ENCODE measurements around the gene LDB1. TPM values are rescaled to one million over a fixed set of nuclear protein-coding genes. Genes with fewer than 3 reads are reported as not detected.

The LDB1 gene
- total RNA-seq, 1 experiment from 2014 or later = 100 TPM

DNA sequence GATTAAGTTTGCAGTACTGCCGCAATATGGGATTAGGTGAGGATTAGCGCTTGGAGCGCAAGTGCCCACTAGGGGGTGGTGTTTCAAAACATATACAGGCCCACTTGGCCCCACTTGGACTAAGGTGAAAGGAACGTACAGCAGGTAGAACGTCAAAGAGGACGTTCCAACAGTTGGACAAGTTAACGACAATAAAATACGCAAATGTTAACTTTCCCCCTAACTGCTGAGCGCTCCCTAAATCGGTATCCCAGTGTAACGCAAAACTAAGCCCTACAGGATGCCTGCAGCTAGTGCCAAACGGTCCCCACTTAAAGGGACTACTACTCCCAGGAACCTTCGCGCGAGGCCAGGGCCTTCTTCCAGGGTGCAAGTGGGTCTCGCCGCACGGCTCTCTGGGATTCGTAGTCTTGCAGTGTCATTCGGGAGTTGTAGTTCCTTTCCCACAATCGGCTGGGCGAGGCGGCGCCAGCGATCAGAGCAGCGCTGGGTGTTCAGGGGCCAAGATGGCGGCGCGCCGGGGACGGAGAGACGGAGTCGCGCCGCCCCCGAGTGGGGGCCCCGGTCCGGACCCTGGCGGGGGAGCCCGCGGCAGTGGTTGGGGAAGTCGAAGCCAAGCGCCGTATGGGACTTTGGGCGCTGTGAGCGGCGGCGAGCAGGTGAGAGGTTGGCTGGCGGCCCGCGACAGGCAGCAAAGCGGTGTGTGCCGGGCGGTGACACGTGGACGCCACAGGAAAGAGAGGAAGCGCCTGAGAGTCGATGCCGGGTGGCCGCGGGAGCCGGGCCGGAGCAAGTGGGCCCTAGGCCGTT, 12.6 kb upstream of the LDB1 start, which contains the start of gene PPRC1 (continued):
- TF ChIP-seq, protein P1, sequence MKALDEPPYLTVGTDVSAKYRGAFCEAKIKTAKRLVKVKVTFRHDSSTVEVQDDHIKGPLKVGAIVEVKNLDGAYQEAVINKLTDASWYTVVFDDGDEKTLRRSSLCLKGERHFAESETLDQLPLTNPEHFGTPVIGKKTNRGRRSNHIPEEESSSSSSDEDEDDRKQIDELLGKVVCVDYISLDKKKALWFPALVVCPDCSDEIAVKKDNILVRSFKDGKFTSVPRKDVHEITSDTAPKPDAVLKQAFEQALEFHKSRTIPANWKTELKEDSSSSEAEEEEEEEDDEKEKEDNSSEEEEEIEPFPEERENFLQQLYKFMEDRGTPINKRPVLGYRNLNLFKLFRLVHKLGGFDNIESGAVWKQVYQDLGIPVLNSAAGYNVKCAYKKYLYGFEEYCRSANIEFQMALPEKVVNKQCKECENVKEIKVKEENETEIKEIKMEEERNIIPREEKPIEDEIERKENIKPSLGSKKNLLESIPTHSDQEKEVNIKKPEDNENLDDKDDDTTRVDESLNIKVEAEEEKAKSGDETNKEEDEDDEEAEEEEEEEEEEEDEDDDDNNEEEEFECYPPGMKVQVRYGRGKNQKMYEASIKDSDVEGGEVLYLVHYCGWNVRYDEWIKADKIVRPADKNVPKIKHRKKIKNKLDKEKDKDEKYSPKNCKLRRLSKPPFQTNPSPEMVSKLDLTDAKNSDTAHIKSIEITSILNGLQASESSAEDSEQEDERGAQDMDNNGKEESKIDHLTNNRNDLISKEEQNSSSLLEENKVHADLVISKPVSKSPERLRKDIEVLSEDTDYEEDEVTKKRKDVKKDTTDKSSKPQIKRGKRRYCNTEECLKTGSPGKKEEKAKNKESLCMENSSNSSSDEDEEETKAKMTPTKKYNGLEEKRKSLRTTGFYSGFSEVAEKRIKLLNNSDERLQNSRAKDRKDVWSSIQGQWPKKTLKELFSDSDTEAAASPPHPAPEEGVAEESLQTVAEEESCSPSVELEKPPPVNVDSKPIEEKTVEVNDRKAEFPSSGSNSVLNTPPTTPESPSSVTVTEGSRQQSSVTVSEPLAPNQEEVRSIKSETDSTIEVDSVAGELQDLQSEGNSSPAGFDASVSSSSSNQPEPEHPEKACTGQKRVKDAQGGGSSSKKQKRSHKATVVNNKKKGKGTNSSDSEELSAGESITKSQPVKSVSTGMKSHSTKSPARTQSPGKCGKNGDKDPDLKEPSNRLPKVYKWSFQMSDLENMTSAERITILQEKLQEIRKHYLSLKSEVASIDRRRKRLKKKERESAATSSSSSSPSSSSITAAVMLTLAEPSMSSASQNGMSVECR (CRISPR knock-in tag; IDR thresholded peaks at IDR 0.05; ENCODE audit: borderline replicate concordance) = peak; percentile 85; the same call in 1 of the 2 replicates
- TF ChIP-seq, protein P2, sequence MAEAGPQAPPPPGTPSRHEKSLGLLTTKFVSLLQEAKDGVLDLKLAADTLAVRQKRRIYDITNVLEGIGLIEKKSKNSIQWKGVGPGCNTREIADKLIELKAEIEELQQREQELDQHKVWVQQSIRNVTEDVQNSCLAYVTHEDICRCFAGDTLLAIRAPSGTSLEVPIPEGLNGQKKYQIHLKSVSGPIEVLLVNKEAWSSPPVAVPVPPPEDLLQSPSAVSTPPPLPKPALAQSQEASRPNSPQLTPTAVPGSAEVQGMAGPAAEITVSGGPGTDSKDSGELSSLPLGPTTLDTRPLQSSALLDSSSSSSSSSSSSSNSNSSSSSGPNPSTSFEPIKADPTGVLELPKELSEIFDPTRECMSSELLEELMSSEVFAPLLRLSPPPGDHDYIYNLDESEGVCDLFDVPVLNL (CRISPR knock-in tag; IDR thresholded peaks at IDR 0.05; ENCODE audit: borderline replicate concordance, low read depth) = 0 out of 2 replicates have a peak, but pooled peaks have one; percentile 31
- TF ChIP-seq, protein P3, sequence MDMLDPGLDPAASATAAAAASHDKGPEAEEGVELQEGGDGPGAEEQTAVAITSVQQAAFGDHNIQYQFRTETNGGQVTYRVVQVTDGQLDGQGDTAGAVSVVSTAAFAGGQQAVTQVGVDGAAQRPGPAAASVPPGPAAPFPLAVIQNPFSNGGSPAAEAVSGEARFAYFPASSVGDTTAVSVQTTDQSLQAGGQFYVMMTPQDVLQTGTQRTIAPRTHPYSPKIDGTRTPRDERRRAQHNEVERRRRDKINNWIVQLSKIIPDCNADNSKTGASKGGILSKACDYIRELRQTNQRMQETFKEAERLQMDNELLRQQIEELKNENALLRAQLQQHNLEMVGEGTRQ (CRISPR knock-in tag; IDR thresholded peaks at IDR 0.05) = no peak
- peak; percentile 74; the same call in 1 of the 2 replicates for TF ChIP-seq CREM (CRISPR knock-in tag; IDR thresholded peaks at IDR 0.05)
- TF ChIP-seq, protein P4, sequence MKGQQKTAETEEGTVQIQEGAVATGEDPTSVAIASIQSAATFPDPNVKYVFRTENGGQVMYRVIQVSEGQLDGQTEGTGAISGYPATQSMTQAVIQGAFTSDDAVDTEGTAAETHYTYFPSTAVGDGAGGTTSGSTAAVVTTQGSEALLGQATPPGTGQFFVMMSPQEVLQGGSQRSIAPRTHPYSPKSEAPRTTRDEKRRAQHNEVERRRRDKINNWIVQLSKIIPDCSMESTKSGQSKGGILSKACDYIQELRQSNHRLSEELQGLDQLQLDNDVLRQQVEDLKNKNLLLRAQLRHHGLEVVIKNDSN (CRISPR knock-in tag; IDR thresholded peaks at IDR 0.05) = no peak; the same call in 1 of the 2 replicates
- TF ChIP-seq, protein P5, sequence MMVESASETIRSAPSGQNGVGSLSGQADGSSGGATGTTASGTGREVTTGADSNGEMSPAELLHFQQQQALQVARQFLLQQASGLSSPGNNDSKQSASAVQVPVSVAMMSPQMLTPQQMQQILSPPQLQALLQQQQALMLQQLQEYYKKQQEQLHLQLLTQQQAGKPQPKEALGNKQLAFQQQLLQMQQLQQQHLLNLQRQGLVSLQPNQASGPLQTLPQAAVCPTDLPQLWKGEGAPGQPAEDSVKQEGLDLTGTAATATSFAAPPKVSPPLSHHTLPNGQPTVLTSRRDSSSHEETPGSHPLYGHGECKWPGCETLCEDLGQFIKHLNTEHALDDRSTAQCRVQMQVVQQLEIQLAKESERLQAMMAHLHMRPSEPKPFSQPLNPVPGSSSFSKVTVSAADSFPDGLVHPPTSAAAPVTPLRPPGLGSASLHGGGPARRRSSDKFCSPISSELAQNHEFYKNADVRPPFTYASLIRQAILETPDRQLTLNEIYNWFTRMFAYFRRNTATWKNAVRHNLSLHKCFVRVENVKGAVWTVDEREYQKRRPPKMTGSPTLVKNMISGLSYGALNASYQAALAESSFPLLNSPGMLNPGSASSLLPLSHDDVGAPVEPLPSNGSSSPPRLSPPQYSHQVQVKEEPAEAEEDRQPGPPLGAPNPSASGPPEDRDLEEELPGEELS (CRISPR knock-in tag; IDR thresholded peaks at IDR 0.05) = peak; percentile 34; the same call in 1 of the 2 replicates
- no peak for TF ChIP-seq ELF4 (CRISPR knock-in tag; IDR thresholded peaks at IDR 0.05; ENCODE audit: low read depth)
- peak; percentile 69; the same call in 1 of the 2 replicates for TF ChIP-seq FOXP1 (CRISPR knock-in tag; IDR thresholded peaks at IDR 0.05; ENCODE audit: borderline replicate concordance)
- TF ChIP-seq JAZF1 (CRISPR knock-in tag; IDR thresholded peaks at IDR 0.05) = no peak
- TF ChIP-seq, protein P6, sequence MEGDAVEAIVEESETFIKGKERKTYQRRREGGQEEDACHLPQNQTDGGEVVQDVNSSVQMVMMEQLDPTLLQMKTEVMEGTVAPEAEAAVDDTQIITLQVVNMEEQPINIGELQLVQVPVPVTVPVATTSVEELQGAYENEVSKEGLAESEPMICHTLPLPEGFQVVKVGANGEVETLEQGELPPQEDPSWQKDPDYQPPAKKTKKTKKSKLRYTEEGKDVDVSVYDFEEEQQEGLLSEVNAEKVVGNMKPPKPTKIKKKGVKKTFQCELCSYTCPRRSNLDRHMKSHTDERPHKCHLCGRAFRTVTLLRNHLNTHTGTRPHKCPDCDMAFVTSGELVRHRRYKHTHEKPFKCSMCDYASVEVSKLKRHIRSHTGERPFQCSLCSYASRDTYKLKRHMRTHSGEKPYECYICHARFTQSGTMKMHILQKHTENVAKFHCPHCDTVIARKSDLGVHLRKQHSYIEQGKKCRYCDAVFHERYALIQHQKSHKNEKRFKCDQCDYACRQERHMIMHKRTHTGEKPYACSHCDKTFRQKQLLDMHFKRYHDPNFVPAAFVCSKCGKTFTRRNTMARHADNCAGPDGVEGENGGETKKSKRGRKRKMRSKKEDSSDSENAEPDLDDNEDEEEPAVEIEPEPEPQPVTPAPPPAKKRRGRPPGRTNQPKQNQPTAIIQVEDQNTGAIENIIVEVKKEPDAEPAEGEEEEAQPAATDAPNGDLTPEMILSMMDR (IDR thresholded peaks at IDR 0.05) = peak; percentile 86
- TF ChIP-seq, protein P7, sequence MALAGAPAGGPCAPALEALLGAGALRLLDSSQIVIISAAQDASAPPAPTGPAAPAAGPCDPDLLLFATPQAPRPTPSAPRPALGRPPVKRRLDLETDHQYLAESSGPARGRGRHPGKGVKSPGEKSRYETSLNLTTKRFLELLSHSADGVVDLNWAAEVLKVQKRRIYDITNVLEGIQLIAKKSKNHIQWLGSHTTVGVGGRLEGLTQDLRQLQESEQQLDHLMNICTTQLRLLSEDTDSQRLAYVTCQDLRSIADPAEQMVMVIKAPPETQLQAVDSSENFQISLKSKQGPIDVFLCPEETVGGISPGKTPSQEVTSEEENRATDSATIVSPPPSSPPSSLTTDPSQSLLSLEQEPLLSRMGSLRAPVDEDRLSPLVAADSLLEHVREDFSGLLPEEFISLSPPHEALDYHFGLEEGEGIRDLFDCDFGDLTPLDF (CRISPR knock-in tag; IDR thresholded peaks at IDR 0.05) = 0 out of 2 replicates have a peak, but pooled peaks have one; percentile 12
- TF ChIP-seq, protein P8, sequence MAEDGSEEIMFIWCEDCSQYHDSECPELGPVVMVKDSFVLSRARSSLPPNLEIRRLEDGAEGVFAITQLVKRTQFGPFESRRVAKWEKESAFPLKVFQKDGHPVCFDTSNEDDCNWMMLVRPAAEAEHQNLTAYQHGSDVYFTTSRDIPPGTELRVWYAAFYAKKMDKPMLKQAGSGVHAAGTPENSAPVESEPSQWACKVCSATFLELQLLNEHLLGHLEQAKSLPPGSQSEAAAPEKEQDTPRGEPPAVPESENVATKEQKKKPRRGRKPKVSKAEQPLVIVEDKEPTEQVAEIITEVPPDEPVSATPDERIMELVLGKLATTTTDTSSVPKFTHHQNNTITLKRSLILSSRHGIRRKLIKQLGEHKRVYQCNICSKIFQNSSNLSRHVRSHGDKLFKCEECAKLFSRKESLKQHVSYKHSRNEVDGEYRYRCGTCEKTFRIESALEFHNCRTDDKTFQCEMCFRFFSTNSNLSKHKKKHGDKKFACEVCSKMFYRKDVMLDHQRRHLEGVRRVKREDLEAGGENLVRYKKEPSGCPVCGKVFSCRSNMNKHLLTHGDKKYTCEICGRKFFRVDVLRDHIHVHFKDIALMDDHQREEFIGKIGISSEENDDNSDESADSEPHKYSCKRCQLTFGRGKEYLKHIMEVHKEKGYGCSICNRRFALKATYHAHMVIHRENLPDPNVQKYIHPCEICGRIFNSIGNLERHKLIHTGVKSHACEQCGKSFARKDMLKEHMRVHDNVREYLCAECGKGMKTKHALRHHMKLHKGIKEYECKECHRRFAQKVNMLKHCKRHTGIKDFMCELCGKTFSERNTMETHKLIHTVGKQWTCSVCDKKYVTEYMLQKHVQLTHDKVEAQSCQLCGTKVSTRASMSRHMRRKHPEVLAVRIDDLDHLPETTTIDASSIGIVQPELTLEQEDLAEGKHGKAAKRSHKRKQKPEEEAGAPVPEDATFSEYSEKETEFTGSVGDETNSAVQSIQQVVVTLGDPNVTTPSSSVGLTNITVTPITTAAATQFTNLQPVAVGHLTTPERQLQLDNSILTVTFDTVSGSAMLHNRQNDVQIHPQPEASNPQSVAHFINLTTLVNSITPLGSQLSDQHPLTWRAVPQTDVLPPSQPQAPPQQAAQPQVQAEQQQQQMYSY (CRISPR knock-in tag; IDR thresholded peaks at IDR 0.05) = no peak
- TF ChIP-seq NFATC4 (CRISPR knock-in tag; IDR thresholded peaks at IDR 0.05) = no peak
- TF ChIP-seq, protein P9, sequence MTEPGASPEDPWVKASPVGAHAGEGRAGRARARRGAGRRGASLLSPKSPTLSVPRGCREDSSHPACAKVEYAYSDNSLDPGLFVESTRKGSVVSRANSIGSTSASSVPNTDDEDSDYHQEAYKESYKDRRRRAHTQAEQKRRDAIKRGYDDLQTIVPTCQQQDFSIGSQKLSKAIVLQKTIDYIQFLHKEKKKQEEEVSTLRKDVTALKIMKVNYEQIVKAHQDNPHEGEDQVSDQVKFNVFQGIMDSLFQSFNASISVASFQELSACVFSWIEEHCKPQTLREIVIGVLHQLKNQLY (CRISPR knock-in tag; IDR thresholded peaks at IDR 0.05) = no peak
- no peak for TF ChIP-seq ZNF263 (CRISPR knock-in tag; IDR thresholded peaks at IDR 0.05; ENCODE audit: low read depth)
- TF ChIP-seq, protein P10, sequence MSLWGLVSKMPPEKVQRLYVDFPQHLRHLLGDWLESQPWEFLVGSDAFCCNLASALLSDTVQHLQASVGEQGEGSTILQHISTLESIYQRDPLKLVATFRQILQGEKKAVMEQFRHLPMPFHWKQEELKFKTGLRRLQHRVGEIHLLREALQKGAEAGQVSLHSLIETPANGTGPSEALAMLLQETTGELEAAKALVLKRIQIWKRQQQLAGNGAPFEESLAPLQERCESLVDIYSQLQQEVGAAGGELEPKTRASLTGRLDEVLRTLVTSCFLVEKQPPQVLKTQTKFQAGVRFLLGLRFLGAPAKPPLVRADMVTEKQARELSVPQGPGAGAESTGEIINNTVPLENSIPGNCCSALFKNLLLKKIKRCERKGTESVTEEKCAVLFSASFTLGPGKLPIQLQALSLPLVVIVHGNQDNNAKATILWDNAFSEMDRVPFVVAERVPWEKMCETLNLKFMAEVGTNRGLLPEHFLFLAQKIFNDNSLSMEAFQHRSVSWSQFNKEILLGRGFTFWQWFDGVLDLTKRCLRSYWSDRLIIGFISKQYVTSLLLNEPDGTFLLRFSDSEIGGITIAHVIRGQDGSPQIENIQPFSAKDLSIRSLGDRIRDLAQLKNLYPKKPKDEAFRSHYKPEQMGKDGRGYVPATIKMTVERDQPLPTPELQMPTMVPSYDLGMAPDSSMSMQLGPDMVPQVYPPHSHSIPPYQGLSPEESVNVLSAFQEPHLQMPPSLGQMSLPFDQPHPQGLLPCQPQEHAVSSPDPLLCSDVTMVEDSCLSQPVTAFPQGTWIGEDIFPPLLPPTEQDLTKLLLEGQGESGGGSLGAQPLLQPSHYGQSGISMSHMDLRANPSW (CRISPR knock-in tag; conservative IDR thresholded peaks at IDR 0.05; ENCODE audit: low read depth) = no peak

Data from WTC11 (cell line).